Mucosa of descending colon (tissue), 3 donors: ENCODE results near the gene SEC24B. TPM values are rescaled to one million over a fixed set of nuclear protein-coding genes. Genes with fewer than 3 reads are reported as not detected.

Experiments used
- ATAC-seq: fragments of 200-7000 bp; cut with Tn5 transposase; one replicate; pipeline ENCODE4 v1.9.1; 2020; ENCODE audit warnings: mild to moderate bottlenecking, moderate library complexity
- DNase-seq, 3 donors: peaks; one replicate each; pipeline ENCODE4 v3.0.0-alpha.2; 2020
- H3K36me3 ChIP-seq: fragments of 200-600 bp; one replicate; pipeline ENCODE4 v1.8.0; 2021; ENCODE audit warnings: low read depth, mild to moderate bottlenecking
- H3K4me1 ChIP-seq: fragments of 200-600 bp; one replicate; pipeline ENCODE4 v1.8.0; 2021; ENCODE audit warnings: low read depth, mild to moderate bottlenecking
- H3K4me3 ChIP-seq: fragments of 200-600 bp; one replicate; pipeline ENCODE4 v1.8.0; 2021; ENCODE audit warnings: mild to moderate bottlenecking
- H3K9me3 ChIP-seq: fragments of 200-600 bp; one replicate; pipeline ENCODE4 v1.8.0; 2021; ENCODE audit warnings: mild to moderate bottlenecking
- intact Hi-C, 2 donors: fragments of 100-400 bp; cut with DNase I in 1 of 2; cut with micrococcal nuclease in 1 of 2; formaldehyde crosslinking; loops; one replicate each; pipeline versions ENCODE4 v1.11.0 to v1.11.1; 2022; cut with DNase I, micrococcal nuclease
- total RNA-seq, 3 donors: library from RNA; stranded (reverse); fragmentation: NEBNext Ultra II Directional in 2 of 3; extraction: Animal tissue kit (Norgen Biotek cat#: 25700) in 2 of 3; gene quantifications; one replicate each; pipeline versions ENCODE4 v1.2.1 to v1.2.4, GENCODE V29; 2021 to 2023
- TF ChIP-seq, protein P1 (sequence below): fragments of 200-600 bp; IDR thresholded peaks from one replicate; pipeline ENCODE4 v1.8.0; 2022; ENCODE audit warnings: antibody characterized with exemption, mild to moderate bottlenecking
- donor health status: DM: no; HTN: no; CAD: no; lungs with moderate emphysema.
- donor health status: DM: no; HTN: no; CAD: no.
- donor health status: DM: no; HTN: yes; CAD: no.

SEC24B gene
- total RNA-seq, 3 donors from 2014 or later, result 28.5 to 41.7 (median 35.0) TPM

DNA sequence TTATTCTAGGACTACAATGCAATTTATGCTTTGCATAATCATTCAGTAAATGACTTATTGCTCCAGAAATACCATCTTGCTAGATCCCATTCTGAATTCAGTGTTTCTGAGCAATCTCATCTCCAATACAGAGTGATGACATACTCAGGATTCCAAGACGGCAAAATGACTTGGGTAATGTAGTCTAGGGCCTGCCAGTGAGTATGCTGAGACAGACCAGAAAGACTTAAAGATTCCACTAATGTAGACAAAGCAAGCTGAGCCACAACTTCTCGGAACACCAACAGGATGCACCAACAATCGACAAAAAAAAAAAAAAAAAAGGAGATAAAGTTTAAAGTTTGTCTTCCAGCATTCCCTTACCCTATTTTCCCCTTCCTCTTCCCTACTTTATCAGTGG, 919 bp upstream of the SEC24B start:
- H3K4me1 ChIP-seq, result peaks cover 27% of the 10 kb centered on the region
- no peaks in the 10 kb centered on the region for H3K36me3 ChIP-seq
- no peaks in the 10 kb centered on the region for H3K9me3 ChIP-seq
- no peak overlapping the region for H3K4me3 ChIP-seq
- intact Hi-C loops, result no loop called here
- TF ChIP-seq, protein P1, sequence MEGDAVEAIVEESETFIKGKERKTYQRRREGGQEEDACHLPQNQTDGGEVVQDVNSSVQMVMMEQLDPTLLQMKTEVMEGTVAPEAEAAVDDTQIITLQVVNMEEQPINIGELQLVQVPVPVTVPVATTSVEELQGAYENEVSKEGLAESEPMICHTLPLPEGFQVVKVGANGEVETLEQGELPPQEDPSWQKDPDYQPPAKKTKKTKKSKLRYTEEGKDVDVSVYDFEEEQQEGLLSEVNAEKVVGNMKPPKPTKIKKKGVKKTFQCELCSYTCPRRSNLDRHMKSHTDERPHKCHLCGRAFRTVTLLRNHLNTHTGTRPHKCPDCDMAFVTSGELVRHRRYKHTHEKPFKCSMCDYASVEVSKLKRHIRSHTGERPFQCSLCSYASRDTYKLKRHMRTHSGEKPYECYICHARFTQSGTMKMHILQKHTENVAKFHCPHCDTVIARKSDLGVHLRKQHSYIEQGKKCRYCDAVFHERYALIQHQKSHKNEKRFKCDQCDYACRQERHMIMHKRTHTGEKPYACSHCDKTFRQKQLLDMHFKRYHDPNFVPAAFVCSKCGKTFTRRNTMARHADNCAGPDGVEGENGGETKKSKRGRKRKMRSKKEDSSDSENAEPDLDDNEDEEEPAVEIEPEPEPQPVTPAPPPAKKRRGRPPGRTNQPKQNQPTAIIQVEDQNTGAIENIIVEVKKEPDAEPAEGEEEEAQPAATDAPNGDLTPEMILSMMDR, result no peak
- peak in 1 of 3 donors; percentile 7 for DNase-seq
- no peak for ATAC-seq

DNA sequence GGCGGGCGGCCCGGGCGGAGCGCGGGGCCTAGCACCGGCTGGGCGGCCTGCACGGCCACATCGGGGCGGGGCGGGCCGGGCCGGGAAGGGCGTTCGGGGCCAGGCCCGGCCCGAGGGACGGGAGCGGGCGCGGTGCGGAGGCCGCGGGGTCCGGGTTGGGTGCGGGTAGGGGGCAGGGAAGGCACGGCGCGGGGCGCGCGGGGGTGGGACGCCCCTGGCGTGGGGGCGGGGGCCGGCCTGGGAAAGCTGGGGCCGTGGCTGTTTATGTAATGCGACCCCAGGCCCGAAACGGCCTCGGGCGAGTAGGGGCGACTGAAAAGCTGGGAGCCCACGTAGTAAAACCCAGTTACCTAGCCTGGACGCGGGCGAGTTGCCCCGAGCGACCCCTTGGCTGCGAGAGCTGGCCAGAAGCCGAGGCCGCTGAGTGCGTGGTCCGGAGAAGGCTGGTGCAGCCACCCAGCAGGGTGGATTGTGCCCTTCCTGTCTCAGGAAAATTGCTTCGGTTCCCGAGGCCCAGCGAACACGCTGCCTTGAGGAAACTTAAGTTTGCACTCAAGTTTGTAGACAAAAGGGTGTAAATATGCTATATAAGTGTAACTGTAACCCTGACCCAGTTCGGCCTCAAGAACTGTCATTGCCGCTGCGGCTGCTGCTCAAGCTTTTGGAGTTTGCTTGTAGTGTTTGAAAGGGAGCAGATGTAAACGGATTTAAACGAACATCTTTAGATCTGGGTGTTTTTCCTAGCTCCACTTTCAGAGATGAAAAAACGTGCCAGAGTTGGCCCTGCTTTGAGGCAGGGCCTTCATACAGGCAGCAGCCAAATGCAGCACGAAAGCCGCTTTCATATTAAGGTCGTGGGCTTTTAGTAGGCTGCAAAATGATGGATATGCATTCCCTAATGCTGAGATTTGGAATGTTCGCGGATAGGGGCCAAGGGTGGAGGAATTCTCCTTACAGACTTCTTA, 674 bp downstream of the SEC24B start:
- intact Hi-C loops, result no loop called here

DNA sequence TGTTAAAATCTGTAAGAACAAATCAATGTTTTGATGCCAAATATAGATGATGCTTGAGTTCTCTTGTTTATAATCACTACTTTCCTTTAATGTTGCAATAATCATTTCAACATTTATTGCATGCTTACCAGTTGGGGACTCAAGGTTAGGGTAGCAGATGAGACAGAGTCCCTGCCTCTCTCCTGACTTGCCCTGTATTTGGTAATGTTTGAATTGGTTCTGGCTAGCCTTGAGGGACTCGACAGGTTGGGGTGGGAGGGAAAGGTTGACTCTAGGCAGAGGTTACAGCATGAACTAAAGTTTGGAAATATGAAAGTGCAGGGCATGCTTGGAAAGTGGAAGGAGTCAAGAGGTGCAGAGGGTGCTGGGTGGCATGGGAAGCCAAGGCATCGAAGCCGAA, 2.0 kb downstream of the SEC24B start:
- intact Hi-C loops, result no loop called here
- ATAC-seq, result no peak
- H3K4me1 ChIP-seq, result peaks cover 33% of the 10 kb centered on the region
- H3K4me3 ChIP-seq, result no peak overlapping the region
- DNase-seq, result no peak
- TF ChIP-seq, protein P1, result no peak
- no peaks in the 10 kb centered on the region for H3K36me3 ChIP-seq
- no peaks in the 10 kb centered on the region for H3K9me3 ChIP-seq

More for the DNA sequence above, 674 bp downstream of the SEC24B start:
- DNase-seq, result peak; percentile 54 to 71 (median 68)
- peak; percentile 74 for ATAC-seq
- no peaks in the 10 kb centered on the region for H3K36me3 ChIP-seq
- H3K4me1 ChIP-seq, result peaks cover 27% of the 10 kb centered on the region
- TF ChIP-seq, protein P1, result no peak
- H3K9me3 ChIP-seq, result no peaks in the 10 kb centered on the region
- peak overlapping the region; percentile 62 for H3K4me3 ChIP-seq

DNA sequence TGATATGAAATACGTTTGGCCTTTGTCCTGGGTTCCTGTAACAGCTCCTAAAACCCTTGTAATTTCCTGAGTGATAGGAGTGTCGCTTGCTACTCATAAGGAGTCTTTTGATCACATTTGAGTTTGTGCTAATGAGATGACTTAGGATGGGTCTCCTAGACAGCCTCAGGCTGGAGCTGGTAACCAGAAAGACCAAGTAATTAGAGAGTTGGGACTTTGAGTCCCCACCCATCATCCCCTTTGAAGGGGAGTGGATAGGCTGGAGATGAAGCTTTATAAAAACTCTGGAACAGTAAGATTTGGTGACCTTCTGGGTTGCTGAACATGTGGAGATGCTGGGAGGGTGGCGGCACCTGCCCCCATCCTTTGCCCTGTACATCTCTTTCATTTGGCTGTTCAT, 2.9 kb downstream of the SEC24B start:
- intact Hi-C loops, result no loop called here
- ATAC-seq (no peak), DNase-seq (no peak)
- H3K36me3 ChIP-seq, result no peaks in the 10 kb centered on the region
- H3K4me1 ChIP-seq, result peaks cover 34% of the 10 kb centered on the region
- H3K9me3 ChIP-seq, result no peaks in the 10 kb centered on the region
- H3K4me3 ChIP-seq, result no peak overlapping the region
- TF ChIP-seq, protein P1, result no peak

DNA sequence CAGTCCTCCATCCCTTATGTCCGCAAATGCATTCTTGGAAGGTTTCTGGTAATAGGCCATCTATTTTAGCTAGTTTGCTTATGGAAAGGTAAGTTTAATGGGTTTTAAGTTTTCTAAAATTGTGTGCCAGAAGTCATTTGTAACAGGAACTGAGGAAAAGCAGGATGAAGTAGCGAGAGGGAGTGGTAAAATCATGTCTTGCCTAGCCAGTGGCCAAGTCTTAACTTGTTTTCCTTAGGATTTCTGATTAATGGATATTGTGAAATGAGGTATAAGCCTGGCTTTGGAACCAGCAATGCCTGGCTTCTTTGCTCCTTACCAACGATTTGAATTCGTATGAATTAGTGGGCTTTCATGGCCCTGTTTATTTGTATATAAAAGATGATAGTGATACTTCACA, 7.3 kb downstream of the SEC24B start:
- H3K36me3 ChIP-seq, result no peaks in the 10 kb centered on the region
- peaks cover 21% of the 10 kb centered on the region for H3K4me1 ChIP-seq
- DNase-seq (no peak), ATAC-seq (no peak)
- H3K9me3 ChIP-seq, result no peaks in the 10 kb centered on the region
- TF ChIP-seq, protein P1, result no peak
- H3K4me3 ChIP-seq, result no peak overlapping the region
- intact Hi-C loops, result no loop called here
